A549 (cell line): ENCODE measurements around the gene SEC14L5. TPM values are rescaled to one million over a fixed set of nuclear protein-coding genes. Genes with fewer than 3 reads are reported as not detected.

ENCODE experiments used
- ATAC-seq, 2 experiments: fragments of 200-7000 bp in 1 of 2; fragments of >200 bp in 1 of 2; cut with Nextera tagmentation in 1 of 2; cut with Tn5 transposase in 1 of 2; 3 replicates each; pipeline versions ENCODE4 v1.8.0 to v1.9.1; 2018 to 2020; ENCODE audit warnings: mild to moderate bottlenecking in 1 of 2, moderate library complexity in 1 of 2
- CTCF ChIA-PET: fragments of 300-600 bp; sonication (Branson Sonifier 250); formaldehyde crosslinking; extraction: SDS; loops from one replicate; lab custom pipeline; 2021; ENCODE audit warnings: antibody characterized with exemption, inconsistent platforms; lab: Yijun Ruan, JAX
- POLR2A ChIA-PET: fragments of 350-600 bp; formaldehyde crosslinking; extraction: SDS; loops from one replicate; lab custom pipeline; 2021; ENCODE audit warnings: antibody characterized with exemption, inconsistent platforms; lab: Yijun Ruan, JAX
- DNase-seq, 2 experiments: peaks; one replicate each; pipeline versions ENCODE4 v3.0.0 to v3.0.0-alpha.2; 2011 to 2016; ENCODE audit warnings: low read depth in 1 of 2, low spot score in 1 of 2
- FAIRE-seq: peaks from 2 replicates; lab custom pipeline; 2011; peaks lifted over from hg19 to GRCh38; lab: Jason Lieb, UNC
- H3K27ac ChIP-seq, 2 experiments: fragments of >200 bp; sonication (Bioruptor Twin); formaldehyde crosslinking; 3 replicates each; pipeline ENCODE4 v1.5.1; 2016 to 2017
- H3K4me1 ChIP-seq: fragments of >200 bp; sonication (Bioruptor Twin); formaldehyde crosslinking; 3 replicates; pipeline ENCODE4 v1.6.1; 2016
- H3K4me2 ChIP-seq: fragments of >200 bp; sonication (Bioruptor Twin); formaldehyde crosslinking; 3 replicates; pipeline ENCODE4 v1.6.1; 2016
- H3K4me3 ChIP-seq: fragments of >200 bp; sonication (Bioruptor Twin); formaldehyde crosslinking; 3 replicates; pipeline ENCODE4 v1.5.1; 2016
- H3K9me3 ChIP-seq: fragments of >200 bp; sonication (Bioruptor Twin); formaldehyde crosslinking; 3 replicates; pipeline ENCODE4 v1.6.1; 2016
- CEBPB ChIP-seq, 2 experiments: fragments of >200 bp in 1 of 2; sonication (Bioruptor Twin) in 1 of 2; formaldehyde crosslinking in 1 of 2; IDR thresholded peaks; 2 replicates each; pipeline ENCODE4 v1.6.1; 2012 to 2016
- CHD4 ChIP-seq: fragments of 200-600 bp; sonication (generic); IDR thresholded peaks from 2 replicates; pipeline ENCODE4 v1.6.1; 2016; ENCODE audit warnings: antibody characterized with exemption, mild to moderate bottlenecking, borderline replicate concordance
- EHMT2 ChIP-seq: fragments of 200-600 bp; sonication (generic); IDR thresholded peaks from 2 replicates; pipeline ENCODE4 v1.6.1; 2016; ENCODE audit warnings: antibody characterized with exemption, low read depth, mild to moderate bottlenecking, moderate library complexity
- EP300 ChIP-seq, 2 experiments: fragments of >200 bp; sonication (Bioruptor Twin); formaldehyde crosslinking; IDR thresholded peaks; 2 replicates in 1 of 2; 3 replicates in 1 of 2; pipeline ENCODE4 v1.6.1; 2016 to 2017
- ESRRA ChIP-seq: fragments of 150-350 bp; IDR thresholded peaks from 2 replicates; pipeline ENCODE4 v1.6.1; 2014; ENCODE audit warnings: mild to moderate bottlenecking, low read length, borderline replicate concordance
- FOSL2 ChIP-seq, 2 experiments: fragments of 450-650 bp in 1 of 2; fragments of >200 bp in 1 of 2; sonication (Bioruptor Twin) in 1 of 2; formaldehyde crosslinking; IDR thresholded peaks; 2 replicates each; pipeline versions ENCODE4 v1.5.0 to v1.6.1; 2016 to 2020; ENCODE audit warnings: mild to moderate bottlenecking in 1 of 2, moderate library complexity in 1 of 2
- FOXS1 ChIP-seq: fragments of 250-450 bp; sonication (Bioruptor Pico); IDR thresholded peaks from 2 replicates; pipeline ENCODE4 v1.5.0; 2020; ENCODE audit warnings: mild to moderate bottlenecking, moderate library complexity
- GATA3 ChIP-seq: IDR thresholded peaks from 2 replicates; pipeline ENCODE4 v1.6.1; 2012; ENCODE audit warnings: borderline replicate concordance
- HDAC2 ChIP-seq: fragments of 200-600 bp; sonication (generic); IDR thresholded peaks from 2 replicates; pipeline ENCODE4 v1.6.1; 2016
- HOXA7 ChIP-seq: fragments of 250-450 bp; sonication (Bioruptor Pico); IDR thresholded peaks from 2 replicates; pipeline ENCODE4 v1.5.0; 2020; ENCODE audit warnings: mild to moderate bottlenecking, moderate library complexity
- MYC ChIP-seq: IDR thresholded peaks from 2 replicates; pipeline ENCODE4 v1.6.1; 2012; ENCODE audit warnings: mild to moderate bottlenecking, inconsistent platforms, low read length, improper control_type of control experiment, borderline replicate concordance
- PHF8 ChIP-seq: fragments of 200-600 bp; sonication (generic); IDR thresholded peaks from 2 replicates; pipeline ENCODE4 v1.6.1; 2016; ENCODE audit warnings: low read depth, mild to moderate bottlenecking, antibody characterized with exemption, moderate library complexity, borderline replicate concordance
- POLR2A ChIP-seq: IDR thresholded peaks from 2 replicates; pipeline ENCODE4 v1.6.1; 2012; ENCODE audit warnings: mild to moderate bottlenecking, low read length
- POLR2AphosphoS2 ChIP-seq: conservative IDR thresholded peaks from 2 replicates; pipeline ENCODE4 v1.6.1; 2012; ENCODE audit warnings: low read length, improper control_type of control experiment, inconsistent platforms
- RAD21 ChIP-seq, 2 experiments: fragments of >200 bp in 1 of 2; sonication (Bioruptor Twin) in 1 of 2; formaldehyde crosslinking in 1 of 2; IDR thresholded peaks in 1 of 2; conservative IDR thresholded peaks in 1 of 2; 2 replicates in 1 of 2; 3 replicates in 1 of 2; pipeline ENCODE4 v1.6.1; 2012 to 2018; ENCODE audit warnings: inconsistent platforms in 1 of 2
- SMC3 ChIP-seq: fragments of >200 bp; sonication (Bioruptor Twin); formaldehyde crosslinking; IDR thresholded peaks from 3 replicates; pipeline ENCODE4 v1.6.1; 2018; ENCODE audit warnings: inconsistent platforms
- TFCP2L1 ChIP-seq: fragments of 250-450 bp; sonication (Bioruptor Pico); IDR thresholded peaks from 2 replicates; pipeline ENCODE4 v1.5.0; 2021; ENCODE audit warnings: mild to moderate bottlenecking
- ZC3H11A ChIP-seq: fragments of 450-650 bp; IDR thresholded peaks from 2 replicates; pipeline ENCODE4 v1.6.1; 2014; ENCODE audit warnings: antibody characterized with exemption, mild to moderate bottlenecking
- ZFP36 ChIP-seq: fragments of 450-650 bp; IDR thresholded peaks from 2 replicates; pipeline ENCODE4 v1.6.1; 2014; ENCODE audit warnings: borderline replicate concordance; ENCODE audit not compliant: partially characterized antibody
- ZNF302 ChIP-seq: fragments of 250-450 bp; sonication (Bioruptor Pico); IDR thresholded peaks from 2 replicates; pipeline ENCODE4 v1.9.0; 2021; ENCODE audit warnings: inconsistent platforms, mild to moderate bottlenecking, moderate library complexity
- WGBS: methylation state at CpG from one replicate; pipeline ENCODE4 v1.1.6; 2017; ENCODE audit errors: missing lambda C conversion rate; 5-methylcytosine and 5-hydroxymethylcytosine counted together
- polyA plus RNA-seq, 4 experiments: library from polyadenylated mRNA; depleted of rRNA in 3 of 4; stranded (reverse); fragments of >200 nt; fragmentation: RNase III in 1 of 4; extraction: RNeasy Plus Mini Kit Qiagen cat#74134 plus additional on column Dnase treatment in 1 of 4; gene quantifications; 2 replicates in 3 of 4; 3 replicates in 1 of 4; pipeline ENCODE4 v1.2.3, GENCODE V29; 2011 to 2017
- TF ChIP-seq, protein P1 (sequence below): fragments of >200 bp; sonication (Bioruptor Twin); formaldehyde crosslinking; IDR thresholded peaks from 3 replicates; pipeline ENCODE4 v1.5.1; 2016
- TF ChIP-seq, protein P2 (sequence below): IDR thresholded peaks from 2 replicates; pipeline ENCODE4 v1.6.1; 2012
- TF ChIP-seq, protein P3 (sequence below): IDR thresholded peaks from 2 replicates; pipeline ENCODE4 v1.6.1; 2012
- TF ChIP-seq, protein P4 (sequence below): IDR thresholded peaks from 2 replicates; pipeline ENCODE4 v1.6.1; 2012; ENCODE audit warnings: low read depth, borderline replicate concordance
- TF ChIP-seq, protein P5 (sequence below): fragments of >200 bp; sonication (Bioruptor Twin); formaldehyde crosslinking; IDR thresholded peaks from 2 replicates; pipeline ENCODE4 v1.6.1; 2016
- TF ChIP-seq, protein P6 (sequence below): fragments of >200 bp; sonication (Bioruptor Twin); formaldehyde crosslinking; IDR thresholded peaks from 3 replicates; pipeline ENCODE4 v1.6.1; 2016

Gene SEC14L5
- polyA plus RNA-seq, 2 of the 4 experiments (the other 2 are of a cell fraction) = 0.03 to 0.05 TPM

DNA sequence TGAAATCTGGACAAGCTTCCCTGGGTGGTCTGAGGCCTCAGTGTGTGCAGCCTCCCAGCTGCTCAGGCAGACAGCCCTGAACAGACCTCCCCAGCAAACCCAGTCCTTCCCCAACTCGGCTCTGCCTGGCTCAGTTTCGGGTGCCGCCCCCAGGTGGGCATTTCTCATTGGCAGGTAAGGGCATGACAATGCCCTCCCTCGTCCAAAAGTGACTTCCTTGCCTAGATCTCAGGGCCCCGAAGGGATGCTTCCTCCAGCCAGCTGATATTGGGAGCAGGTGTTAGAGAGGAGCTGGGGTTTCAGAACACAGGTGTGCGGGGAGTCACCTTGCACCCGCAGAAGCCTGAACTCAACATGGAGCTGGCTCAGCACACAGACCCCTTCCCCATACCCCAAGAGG, 17.4 kb upstream of the SEC14L5 start (continued):
- no peak for TF ChIP-seq ESRRA
- TF ChIP-seq, protein P1, sequence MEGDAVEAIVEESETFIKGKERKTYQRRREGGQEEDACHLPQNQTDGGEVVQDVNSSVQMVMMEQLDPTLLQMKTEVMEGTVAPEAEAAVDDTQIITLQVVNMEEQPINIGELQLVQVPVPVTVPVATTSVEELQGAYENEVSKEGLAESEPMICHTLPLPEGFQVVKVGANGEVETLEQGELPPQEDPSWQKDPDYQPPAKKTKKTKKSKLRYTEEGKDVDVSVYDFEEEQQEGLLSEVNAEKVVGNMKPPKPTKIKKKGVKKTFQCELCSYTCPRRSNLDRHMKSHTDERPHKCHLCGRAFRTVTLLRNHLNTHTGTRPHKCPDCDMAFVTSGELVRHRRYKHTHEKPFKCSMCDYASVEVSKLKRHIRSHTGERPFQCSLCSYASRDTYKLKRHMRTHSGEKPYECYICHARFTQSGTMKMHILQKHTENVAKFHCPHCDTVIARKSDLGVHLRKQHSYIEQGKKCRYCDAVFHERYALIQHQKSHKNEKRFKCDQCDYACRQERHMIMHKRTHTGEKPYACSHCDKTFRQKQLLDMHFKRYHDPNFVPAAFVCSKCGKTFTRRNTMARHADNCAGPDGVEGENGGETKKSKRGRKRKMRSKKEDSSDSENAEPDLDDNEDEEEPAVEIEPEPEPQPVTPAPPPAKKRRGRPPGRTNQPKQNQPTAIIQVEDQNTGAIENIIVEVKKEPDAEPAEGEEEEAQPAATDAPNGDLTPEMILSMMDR = no peak
- TF ChIP-seq MYC = no peak
- TF ChIP-seq PHF8 = no peak

DNA sequence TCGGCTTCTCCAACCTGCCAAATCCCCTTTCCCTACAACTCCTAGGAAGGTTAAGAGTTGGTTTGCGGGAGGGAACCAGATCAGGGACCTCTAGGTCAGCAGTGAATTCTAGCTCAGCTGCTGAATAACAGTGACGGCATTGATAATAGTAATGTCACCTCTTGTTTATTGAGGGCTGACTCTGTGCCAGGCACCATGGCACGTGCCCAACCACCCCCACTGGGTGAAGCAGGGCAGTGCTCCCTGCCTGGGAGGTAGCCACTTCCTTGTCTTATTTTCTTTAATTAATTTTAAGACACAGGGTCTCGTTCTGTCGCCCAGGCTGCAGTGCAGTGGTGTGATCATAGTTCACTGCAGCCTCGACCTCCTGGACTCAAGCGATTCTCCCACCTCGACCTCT, 15.6 kb upstream of the SEC14L5 start:
- FAIRE-seq = no peak
- TF ChIP-seq FOXS1 (CRISPR knock-in tag) = no peak
- TF ChIP-seq RAD21 (conservative IDR thresholded peaks at IDR 0.05 in 1 of 2, IDR thresholded peaks at IDR 0.05 in 1 of 2) = no peak
- no peak for TF ChIP-seq EHMT2
- TF ChIP-seq, protein P2, sequence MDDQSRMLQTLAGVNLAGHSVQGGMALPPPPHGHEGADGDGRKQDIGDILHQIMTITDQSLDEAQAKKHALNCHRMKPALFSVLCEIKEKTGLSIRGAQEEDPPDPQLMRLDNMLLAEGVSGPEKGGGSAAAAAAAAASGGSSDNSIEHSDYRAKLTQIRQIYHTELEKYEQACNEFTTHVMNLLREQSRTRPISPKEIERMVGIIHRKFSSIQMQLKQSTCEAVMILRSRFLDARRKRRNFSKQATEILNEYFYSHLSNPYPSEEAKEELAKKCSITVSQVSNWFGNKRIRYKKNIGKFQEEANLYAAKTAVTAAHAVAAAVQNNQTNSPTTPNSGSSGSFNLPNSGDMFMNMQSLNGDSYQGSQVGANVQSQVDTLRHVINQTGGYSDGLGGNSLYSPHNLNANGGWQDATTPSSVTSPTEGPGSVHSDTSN = no peak
- no peak for TF ChIP-seq ZNF302
- no peak for TF ChIP-seq ZC3H11A
- no peak for TF ChIP-seq POLR2AphosphoS2
- TF ChIP-seq, protein P3, sequence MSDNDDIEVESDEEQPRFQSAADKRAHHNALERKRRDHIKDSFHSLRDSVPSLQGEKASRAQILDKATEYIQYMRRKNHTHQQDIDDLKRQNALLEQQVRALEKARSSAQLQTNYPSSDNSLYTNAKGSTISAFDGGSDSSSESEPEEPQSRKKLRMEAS = no peak
- no peak for TF ChIP-seq HOXA7 (CRISPR knock-in tag)
- TF ChIP-seq HDAC2 = no peak; the same call in 1 of the 2 replicates
- no peak for TF ChIP-seq POLR2A
- TF ChIP-seq TFCP2L1 (CRISPR knock-in tag) = no peak
- ChIA-PET CTCF (interaction anchor here (0.8 to 1.9 kb wide), 3 partner anchors 10 to 318 kb away, joined by 5 to 9 read pairs (median 5); partner anchors contain the start of gene MGRN1), POLR2A (no interaction called here)
- Histone ChIP-seq H3K4me2 (peak overlapping the region; percentile 78), H3K4me3 (no peak overlapping the region), H3K4me1 (peaks cover 51% of the 10 kb centered on the region), H3K27ac (peak overlapping the region; percentile 88 to 92), H3K9me3 (no peaks in the 10 kb centered on the region)
- 56% methylated on average over 9 of the region's 9 CpGs for WGBS
- ATAC-seq = no peak
- DNase-seq = no peak

DNA sequence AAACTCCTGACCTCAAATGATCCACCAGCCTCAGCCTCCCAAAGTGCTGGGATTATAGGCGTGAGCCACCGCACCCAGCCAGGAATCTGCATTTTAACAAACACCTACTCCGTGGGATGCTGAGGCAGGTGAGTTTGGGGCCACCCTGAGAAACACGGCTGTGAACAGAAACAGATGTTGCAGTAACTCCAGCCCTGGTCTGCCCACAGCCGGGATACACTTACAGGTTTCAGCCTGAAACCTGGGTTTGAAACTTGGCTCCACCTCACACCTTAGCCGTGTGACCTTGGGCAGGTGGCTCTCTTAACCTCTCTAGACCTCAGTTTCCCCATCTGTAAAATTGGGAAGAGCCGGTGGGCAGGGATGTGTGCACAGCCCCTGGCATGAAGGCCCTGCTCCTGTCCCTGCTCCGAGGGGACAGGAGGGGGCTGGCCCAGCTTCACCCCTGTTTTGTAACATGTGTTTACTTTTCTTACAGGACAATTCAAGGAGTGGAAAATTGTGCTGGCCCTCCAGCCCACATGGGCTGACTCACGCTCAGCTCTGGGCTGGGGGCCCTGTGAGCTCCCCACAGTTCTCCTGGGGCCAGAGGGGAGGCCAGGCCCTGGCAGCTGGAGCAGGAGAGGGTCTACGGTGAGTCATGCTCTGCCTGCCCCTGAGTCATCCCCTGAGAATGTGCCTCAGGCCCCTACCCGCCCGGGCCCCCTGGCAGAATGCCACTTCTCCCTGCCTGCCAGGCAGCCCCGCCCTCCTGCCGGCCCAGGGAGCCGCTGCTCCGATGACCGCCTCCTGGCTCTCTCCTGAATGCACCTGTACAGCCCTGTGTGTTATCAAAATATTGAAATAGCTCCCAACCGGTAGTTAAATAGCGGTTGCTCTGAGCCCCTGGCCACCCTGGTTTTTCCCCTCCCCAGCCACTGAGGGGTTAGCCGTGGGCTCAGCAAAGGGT, 13.5 kb upstream of the SEC14L5 start:
- ChIA-PET CTCF (interaction anchor here (0.6 to 1.8 kb wide), 4 partner anchors 9 to 116 kb away, joined by 3 to 10 read pairs (median 6); no protein-coding TSS in a partner anchor), POLR2A (interaction anchor here (0.7 to 1.4 kb wide), 4 partner anchors 33 to 251 kb away, joined by 3 to 9 read pairs (median 5); partner anchors contain the start of genes ANKS3 and DNAAF8)
- Histone ChIP-seq H3K4me2 (peak overlapping the region; percentile 78), H3K4me3 (no peak overlapping the region), H3K4me1 (peaks cover 59% of the 10 kb centered on the region), H3K9me3 (no peaks in the 10 kb centered on the region), H3K27ac (peak overlapping the region; percentile 88 to 92)
- 14% methylated on average over 12 of the region's 20 CpGs for WGBS
- ATAC-seq = peak; percentile 77 to 86
- FAIRE-seq = no peak
- DNase-seq = peak; percentile 89 to 94
- TF ChIP-seq, protein P4, sequence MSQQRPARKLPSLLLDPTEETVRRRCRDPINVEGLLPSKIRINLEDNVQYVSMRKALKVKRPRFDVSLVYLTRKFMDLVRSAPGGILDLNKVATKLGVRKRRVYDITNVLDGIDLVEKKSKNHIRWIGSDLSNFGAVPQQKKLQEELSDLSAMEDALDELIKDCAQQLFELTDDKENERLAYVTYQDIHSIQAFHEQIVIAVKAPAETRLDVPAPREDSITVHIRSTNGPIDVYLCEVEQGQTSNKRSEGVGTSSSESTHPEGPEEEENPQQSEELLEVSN = peak; percentile 42; the same call in 1 of the 2 replicates
- TF ChIP-seq, protein P5, sequence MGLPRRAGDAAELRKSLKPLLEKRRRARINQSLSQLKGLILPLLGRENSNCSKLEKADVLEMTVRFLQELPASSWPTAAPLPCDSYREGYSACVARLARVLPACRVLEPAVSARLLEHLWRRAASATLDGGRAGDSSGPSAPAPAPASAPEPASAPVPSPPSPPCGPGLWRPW = peak; percentile 37; the same call in 1 of the 2 replicates
- TF ChIP-seq FOSL2 (IDR thresholded peaks at IDR 0.05) (peak; percentile 99), FOSL2 (CRISPR knock-in tag; IDR thresholded peaks at IDR 0.05) (peak; percentile 100), GATA3 (peak; percentile 90), ZFP36 (no peak), CEBPB (IDR thresholded peaks at IDR 0.05) (peak; percentile 51 to 85; a peak in 2 of 4 replicates), CHD4 (peak; percentile 25; the same call in 1 of the 2 replicates), ZC3H11A (no peak), SMC3 (peak; percentile 36; the same call in 2 of the 3 replicates), EP300 (IDR thresholded peaks at IDR 0.05) (peak; percentile 57 to 76; a peak in 2 of 5 replicates), RAD21 (conservative IDR thresholded peaks at IDR 0.05 in 1 of 2, IDR thresholded peaks at IDR 0.05 in 1 of 2) (peak; percentile 16 to 53; a peak in 2 of 5 replicates), ESRRA (no peak)
- TF ChIP-seq, protein P6, sequence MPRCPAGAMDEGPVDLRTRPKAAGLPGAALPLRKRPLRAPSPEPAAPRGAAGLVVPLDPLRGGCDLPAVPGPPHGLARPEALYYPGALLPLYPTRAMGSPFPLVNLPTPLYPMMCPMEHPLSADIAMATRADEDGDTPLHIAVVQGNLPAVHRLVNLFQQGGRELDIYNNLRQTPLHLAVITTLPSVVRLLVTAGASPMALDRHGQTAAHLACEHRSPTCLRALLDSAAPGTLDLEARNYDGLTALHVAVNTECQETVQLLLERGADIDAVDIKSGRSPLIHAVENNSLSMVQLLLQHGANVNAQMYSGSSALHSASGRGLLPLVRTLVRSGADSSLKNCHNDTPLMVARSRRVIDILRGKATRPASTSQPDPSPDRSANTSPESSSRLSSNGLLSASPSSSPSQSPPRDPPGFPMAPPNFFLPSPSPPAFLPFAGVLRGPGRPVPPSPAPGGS = peak; percentile 91; the same call in 2 of the 3 replicates
- TF ChIP-seq, protein P2 = peak; percentile 86
